Left ventricle myocardium inferior (tissue), 1 donor: ENCODE results near the gene DNAAF6. TPM values are rescaled to one million over a fixed set of nuclear protein-coding genes. Genes with fewer than 3 reads are reported as not detected.

Experiments
- total RNA-seq: library from RNA; stranded (reverse); fragmentation: NEBNext Ultra II Directional; extraction: Animal tissue kit (Norgen Biotek cat#: 25700); gene quantifications from one replicate; pipeline ENCODE4 v1.2.1, GENCODE V29; 2021
- donor health status: DM: no; HTN: yes; CAD: no; lungs with severe emphysema.

Gene DNAAF6
- total RNA-seq, 1 donor from 2014 or later, result not detected

Other genes starting within 250 kb of the DNAAF6 start
- gene MORC4, start 206.4 kb upstream of the DNAAF6 start, total RNA-seq, result 2.6 TPM
- gene RBM41, start 87.8 kb upstream of the DNAAF6 start, total RNA-seq, result 13.1 TPM
- 1.1 TPM for gene NUP62CL, start 178 bp upstream of the DNAAF6 start, total RNA-seq
- gene FRMPD3, start 243.0 kb downstream of the DNAAF6 start, total RNA-seq, result not detected